Measurements from ENCODE around the gene CCDC192.

Gene CCDC192

DNA sequence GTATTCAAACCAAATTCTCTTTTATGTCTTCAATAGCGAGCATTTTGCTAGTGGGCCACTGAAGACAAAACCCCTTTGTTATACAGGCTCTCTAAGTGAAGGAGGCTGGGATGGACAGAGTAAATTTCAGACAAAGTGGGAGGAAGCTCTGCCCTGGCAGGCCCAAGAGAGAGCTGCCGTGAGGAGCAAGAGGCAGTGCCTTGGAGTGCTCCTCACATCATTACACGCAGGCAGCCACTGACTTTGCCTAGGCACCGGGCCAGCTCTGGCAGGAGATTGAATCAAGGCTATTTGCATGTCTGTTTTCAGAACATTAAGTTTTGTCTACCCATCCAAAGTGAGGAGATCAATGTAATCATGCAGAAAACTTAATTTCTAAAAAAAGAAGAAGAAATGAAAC is 167.7 kb downstream of the CCDC192 start:
- DNase-seq (ENCODE audit: low read depth): peak; percentile 54
- TF ChIP-seq, protein P1, sequence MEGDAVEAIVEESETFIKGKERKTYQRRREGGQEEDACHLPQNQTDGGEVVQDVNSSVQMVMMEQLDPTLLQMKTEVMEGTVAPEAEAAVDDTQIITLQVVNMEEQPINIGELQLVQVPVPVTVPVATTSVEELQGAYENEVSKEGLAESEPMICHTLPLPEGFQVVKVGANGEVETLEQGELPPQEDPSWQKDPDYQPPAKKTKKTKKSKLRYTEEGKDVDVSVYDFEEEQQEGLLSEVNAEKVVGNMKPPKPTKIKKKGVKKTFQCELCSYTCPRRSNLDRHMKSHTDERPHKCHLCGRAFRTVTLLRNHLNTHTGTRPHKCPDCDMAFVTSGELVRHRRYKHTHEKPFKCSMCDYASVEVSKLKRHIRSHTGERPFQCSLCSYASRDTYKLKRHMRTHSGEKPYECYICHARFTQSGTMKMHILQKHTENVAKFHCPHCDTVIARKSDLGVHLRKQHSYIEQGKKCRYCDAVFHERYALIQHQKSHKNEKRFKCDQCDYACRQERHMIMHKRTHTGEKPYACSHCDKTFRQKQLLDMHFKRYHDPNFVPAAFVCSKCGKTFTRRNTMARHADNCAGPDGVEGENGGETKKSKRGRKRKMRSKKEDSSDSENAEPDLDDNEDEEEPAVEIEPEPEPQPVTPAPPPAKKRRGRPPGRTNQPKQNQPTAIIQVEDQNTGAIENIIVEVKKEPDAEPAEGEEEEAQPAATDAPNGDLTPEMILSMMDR (IDR thresholded peaks at IDR 0.05; ENCODE audit: control insufficient read depth, extremely low read depth, insufficient read depth): no peak
- H3K4me3 ChIP-seq (ENCODE audit: low read depth, low read length): no peak overlapping the region

DNA sequence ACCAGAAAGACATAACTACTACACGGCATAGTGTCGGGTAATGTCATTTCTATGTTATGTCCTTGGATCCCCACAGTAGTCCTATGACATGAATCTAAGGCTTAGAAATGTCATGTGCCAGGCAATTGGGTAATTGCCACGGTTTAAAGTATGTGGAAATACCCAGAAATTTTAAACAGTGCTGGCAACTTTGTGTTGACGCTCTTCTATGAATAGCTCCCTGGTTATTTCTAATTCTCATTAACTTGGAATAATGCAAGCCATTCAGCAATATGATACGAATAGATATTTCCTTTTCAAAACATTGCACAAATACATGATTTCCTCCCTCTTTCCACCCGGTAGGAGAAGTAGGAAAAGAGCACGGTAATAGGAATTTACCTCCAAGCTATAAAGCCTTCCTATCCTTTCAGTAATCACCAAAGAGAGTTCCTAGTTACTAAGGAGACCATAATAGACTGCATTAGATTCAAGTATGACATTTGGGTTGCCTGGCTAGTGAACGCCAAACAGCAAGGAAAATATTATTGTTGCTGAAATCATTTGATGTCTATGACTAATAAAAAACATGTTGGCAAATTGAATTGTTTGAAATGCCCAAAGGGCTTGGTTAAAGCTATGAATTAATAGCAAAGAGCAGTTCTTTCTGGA is 168.4 kb downstream of the CCDC192 start:
- no peak overlapping the region for H3K4me3 ChIP-seq (ENCODE audit: low read depth, low read length)
- TF ChIP-seq, protein P1 (IDR thresholded peaks at IDR 0.05; ENCODE audit: control insufficient read depth, extremely low read depth, insufficient read depth): no peak
- no peak for DNase-seq (ENCODE audit: low read depth)

DNA sequence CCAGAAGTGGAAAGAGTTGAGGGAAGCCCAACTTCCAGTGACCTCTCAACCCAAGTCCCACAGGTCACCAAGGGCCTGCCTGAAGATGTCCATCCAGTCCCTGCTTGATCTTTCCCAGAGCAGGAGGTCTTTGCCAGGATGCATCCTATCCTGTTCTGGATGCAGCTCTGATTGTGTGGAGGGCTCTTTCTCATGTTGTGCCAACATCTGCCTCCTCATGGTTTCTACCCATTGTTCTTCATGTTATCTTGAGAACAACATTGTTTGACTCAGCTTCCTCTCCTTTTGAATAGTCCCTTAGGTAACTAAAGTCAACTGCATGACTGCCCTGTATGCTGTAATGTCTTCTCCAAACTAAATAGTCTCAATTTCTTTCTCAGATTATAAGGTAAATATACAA is 169.3 kb downstream of the CCDC192 start:
- H3K4me3 ChIP-seq (ENCODE audit: low read depth, low read length): no peak overlapping the region
- TF ChIP-seq, protein P1 (IDR thresholded peaks at IDR 0.05; ENCODE audit: control insufficient read depth, extremely low read depth, insufficient read depth): no peak
- no peak for DNase-seq (ENCODE audit: low read depth)

DNA sequence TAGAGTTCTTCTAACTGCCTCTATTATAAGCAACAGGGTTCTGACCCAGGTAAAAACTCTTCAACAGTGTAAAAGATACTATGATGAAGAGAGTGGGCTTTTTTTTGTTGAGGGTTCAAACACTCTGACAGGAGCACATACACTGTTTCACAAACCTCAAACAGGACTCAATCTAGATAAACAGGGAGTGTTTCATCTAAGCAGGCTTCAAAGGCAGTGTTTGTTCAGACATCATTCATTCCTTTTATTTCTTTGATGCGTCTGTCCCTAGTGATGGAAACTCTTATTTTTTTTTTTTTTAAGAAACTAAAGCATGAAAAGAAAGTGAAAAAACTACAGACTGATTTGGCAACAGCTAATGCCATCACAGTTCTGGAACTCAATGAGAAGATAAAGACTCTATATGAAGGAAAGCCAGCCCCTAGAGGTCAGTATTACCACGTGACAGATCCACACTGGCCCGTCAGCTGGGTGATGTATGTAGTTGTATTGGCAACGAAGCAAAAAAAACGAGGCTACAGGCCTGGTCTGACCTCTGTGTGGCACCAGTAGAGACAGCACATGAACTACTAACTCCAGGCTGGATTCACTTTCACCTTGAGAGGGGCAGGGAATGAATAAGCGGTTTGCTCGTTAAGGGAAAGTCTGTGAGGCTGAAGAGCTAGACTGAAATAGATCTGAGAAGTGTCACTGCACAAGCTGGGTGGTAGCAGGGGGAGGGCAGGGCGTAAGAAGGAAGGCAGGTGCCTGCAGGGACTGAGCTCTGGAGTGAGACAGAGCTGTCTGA is 172.2 kb downstream of the CCDC192 start:
- TF ChIP-seq, protein P1 (IDR thresholded peaks at IDR 0.05; ENCODE audit: control insufficient read depth, extremely low read depth, insufficient read depth): peak; percentile 76
- peak; percentile 83 for DNase-seq (ENCODE audit: low read depth)
- no peak overlapping the region for H3K4me3 ChIP-seq (ENCODE audit: low read depth, low read length)

DNA sequence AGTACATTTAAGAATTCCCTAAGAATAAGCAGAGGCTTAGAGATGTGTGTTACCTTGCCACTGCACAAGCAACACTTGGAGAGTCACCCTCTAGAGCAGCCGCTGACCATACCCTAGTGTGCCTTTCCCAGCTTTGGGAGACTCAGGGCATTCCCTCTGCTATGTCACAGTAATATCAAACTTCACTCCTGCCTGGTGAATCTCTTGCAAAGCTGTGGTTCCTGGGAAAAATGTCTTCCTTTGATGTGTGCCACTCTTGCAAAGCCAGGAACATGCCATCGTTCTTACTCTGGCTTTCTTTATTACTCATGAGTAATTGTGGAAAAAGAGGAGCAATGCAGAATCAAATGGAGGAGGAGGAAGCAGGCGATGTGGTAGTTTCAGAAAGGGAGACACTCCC is 173.2 kb downstream of the CCDC192 start:
- H3K4me3 ChIP-seq (ENCODE audit: low read depth, low read length): no peak overlapping the region
- no peak for DNase-seq (ENCODE audit: low read depth)
- TF ChIP-seq, protein P1 (IDR thresholded peaks at IDR 0.05; ENCODE audit: control insufficient read depth, extremely low read depth, insufficient read depth): no peak

DNA sequence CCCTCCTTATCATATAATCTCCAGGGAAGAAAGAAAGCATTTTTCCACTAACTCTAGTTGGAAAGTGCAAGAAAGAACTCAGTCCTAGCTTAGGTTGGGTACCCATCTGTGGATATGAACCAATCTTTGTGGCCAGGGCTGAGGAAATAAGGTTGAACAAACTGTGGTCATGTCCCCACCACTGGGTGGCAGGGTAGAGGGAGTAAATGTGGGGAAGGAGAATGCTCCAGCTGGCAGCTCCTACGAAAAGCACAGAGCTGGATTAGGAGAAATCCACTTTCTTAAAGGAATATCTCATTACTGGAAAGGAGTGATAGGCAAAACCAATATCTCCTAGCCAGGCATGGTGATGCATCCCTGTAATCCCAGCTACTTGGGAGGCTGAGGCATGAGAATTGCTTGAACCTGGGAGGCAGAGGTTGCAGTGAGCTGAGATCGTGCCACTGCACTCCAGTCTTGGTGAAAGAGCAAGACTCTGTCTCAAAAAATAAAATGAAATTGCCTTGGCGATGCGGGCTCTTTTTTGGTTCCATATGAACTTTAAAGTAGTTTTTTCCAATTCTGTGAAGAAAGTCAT is 175.1 kb downstream of the CCDC192 start:
- TF ChIP-seq, protein P1 (IDR thresholded peaks at IDR 0.05; ENCODE audit: control insufficient read depth, extremely low read depth, insufficient read depth): peak; percentile 73
- no peak overlapping the region for H3K4me3 ChIP-seq (ENCODE audit: low read depth, low read length)
- DNase-seq (ENCODE audit: low read depth): no peak
